ENCODE data around the gene ASIC3.
A peak's percentile ranks its signal among the peaks of the same experiment; 100 is the strongest.
"Not testable (repeated sequence)": the region's sequence is repeated elsewhere in the genome, so short reads cannot be mapped to it uniquely, and the experiment has no call there.

Gene ASIC3

GRCh38 chr7:151019130-151019447 lies 29.2 kb upstream of the ASIC3 start:
- no peak for DNase-seq (ENCODE audit: low read depth, low spot score)
- peaks cover 32% of the 10 kb centered on the region for H3K4me1 ChIP-seq (ENCODE audit: insufficient read depth, insufficient read length)
- H3K9me3 ChIP-seq (ENCODE audit: insufficient read depth, low read length) = no peaks in the 10 kb centered on the region
- H3K4me3 ChIP-seq (ENCODE audit: insufficient read length, low read depth) = no peak overlapping the region
- peaks cover 3% of the 10 kb centered on the region for H3K27me3 ChIP-seq (ENCODE audit: insufficient read depth, insufficient read length)
- H3K9ac ChIP-seq (ENCODE audit: insufficient read length, low read depth) = peak overlapping the region; percentile 42
- peaks cover 9% of the 10 kb centered on the region for H3K36me3 ChIP-seq (ENCODE audit: insufficient read depth, insufficient read length, low read length)
- no peak for TF ChIP-seq SUZ12 (IDR thresholded peaks at IDR 0.05; ENCODE audit: extremely low read depth, insufficient read depth, insufficient read length)
- no peak for TF ChIP-seq ZNF274 (IDR thresholded peaks at IDR 0.05; ENCODE audit: low read depth, low read length)
- no peak for TF ChIP-seq YY1 (IDR thresholded peaks at IDR 0.05; ENCODE audit: insufficient read depth, insufficient read length)

- no peak for TF ChIP-seq ZNF274 (IDR thresholded peaks at IDR 0.05; ENCODE audit: low read depth, low read length)
- TF ChIP-seq YY1 (IDR thresholded peaks at IDR 0.05; ENCODE audit: insufficient read depth, insufficient read length) = no peak
- TF ChIP-seq SUZ12 (IDR thresholded peaks at IDR 0.05; ENCODE audit: extremely low read depth, insufficient read depth, insufficient read length) = no peak
- no peaks in the 10 kb centered on the region for H3K9me3 ChIP-seq (ENCODE audit: insufficient read depth, low read length)
- DNase-seq (ENCODE audit: low read depth, low spot score) = no peak
- peaks cover 34% of the 10 kb centered on the region for H3K4me1 ChIP-seq (ENCODE audit: insufficient read depth, insufficient read length)
- H3K9ac ChIP-seq (ENCODE audit: insufficient read length, low read depth) = peak overlapping the region; percentile 29
- H3K4me3 ChIP-seq (ENCODE audit: insufficient read length, low read depth) = no peak overlapping the region
- H3K27me3 ChIP-seq (ENCODE audit: insufficient read depth, insufficient read length) = peaks cover 3% of the 10 kb centered on the region
- peaks cover 2% of the 10 kb centered on the region for H3K36me3 ChIP-seq (ENCODE audit: insufficient read depth, insufficient read length, low read length)
Observed at GRCh38 chr7:151020231-151020630, 28.1 kb upstream of the ASIC3 start.

- TF ChIP-seq YY1 (IDR thresholded peaks at IDR 0.05; ENCODE audit: insufficient read depth, insufficient read length) (no peak), SUZ12 (IDR thresholded peaks at IDR 0.05; ENCODE audit: extremely low read depth, insufficient read depth, insufficient read length) (no peak), ZNF274 (IDR thresholded peaks at IDR 0.05; ENCODE audit: low read depth, low read length) (no peak)
- Histone ChIP-seq H3K9me3 (ENCODE audit: insufficient read depth, low read length) (no peaks in the 10 kb centered on the region), H3K4me1 (ENCODE audit: insufficient read depth, insufficient read length) (peaks cover 30% of the 10 kb centered on the region), H3K9ac (ENCODE audit: insufficient read length, low read depth) (no peak overlapping the region), H3K36me3 (ENCODE audit: insufficient read depth, insufficient read length, low read length) (no peaks in the 10 kb centered on the region), H3K27me3 (ENCODE audit: insufficient read depth, insufficient read length) (no peaks in the 10 kb centered on the region), H3K4me3 (ENCODE audit: insufficient read length, low read depth) (no peak overlapping the region)
- no peak for DNase-seq (ENCODE audit: low read depth, low spot score)
Observed at GRCh38 chr7:151023232-151023631, 25.1 kb upstream of the ASIC3 start.

GRCh38 chr7:151024435-151025056 lies 23.8 kb upstream of the ASIC3 start, which contains the start of gene ATG9B:
TSS of gene ATG9B (minus strand) at chr7:151024494. CDS start at chr7:151024423, 71 bp downstream.
- TF ChIP-seq SUZ12 (IDR thresholded peaks at IDR 0.05; ENCODE audit: extremely low read depth, insufficient read depth, insufficient read length) (no peak), ZNF274 (IDR thresholded peaks at IDR 0.05; ENCODE audit: low read depth, low read length) (no peak), YY1 (IDR thresholded peaks at IDR 0.05; ENCODE audit: insufficient read depth, insufficient read length) (no peak)
- Histone ChIP-seq H3K27me3 (ENCODE audit: insufficient read depth, insufficient read length) (no peaks in the 10 kb centered on the region), H3K9ac (ENCODE audit: insufficient read length, low read depth) (no peak within 1 kb of the TSS), H3K4me1 (ENCODE audit: insufficient read depth, insufficient read length) (peaks cover 23% of the 10 kb centered on the region), H3K9me3 (ENCODE audit: insufficient read depth, low read length) (no peaks in the 10 kb centered on the region), H3K4me3 (ENCODE audit: insufficient read length, low read depth) (no peak within 1 kb of the TSS), H3K36me3 (ENCODE audit: insufficient read depth, insufficient read length, low read length) (peaks cover 2% of the 10 kb centered on the region)
- no peak for DNase-seq (ENCODE audit: low read depth, low spot score)

- Histone ChIP-seq H3K9ac (ENCODE audit: insufficient read length, low read depth) (peak overlapping the region; percentile 23), H3K9me3 (ENCODE audit: insufficient read depth, low read length) (no peaks in the 10 kb centered on the region), H3K4me3 (ENCODE audit: insufficient read length, low read depth) (no peak overlapping the region), H3K36me3 (ENCODE audit: insufficient read depth, insufficient read length, low read length) (peaks cover 6% of the 10 kb centered on the region), H3K4me1 (ENCODE audit: insufficient read depth, insufficient read length) (peaks cover 16% of the 10 kb centered on the region), H3K27me3 (ENCODE audit: insufficient read depth, insufficient read length) (no peaks in the 10 kb centered on the region)
- TF ChIP-seq ZNF274 (IDR thresholded peaks at IDR 0.05; ENCODE audit: low read depth, low read length) = no peak
- no peak for TF ChIP-seq YY1 (IDR thresholded peaks at IDR 0.05; ENCODE audit: insufficient read depth, insufficient read length)
- TF ChIP-seq SUZ12 (IDR thresholded peaks at IDR 0.05; ENCODE audit: extremely low read depth, insufficient read depth, insufficient read length) = no peak
- no peak for DNase-seq (ENCODE audit: low read depth, low spot score)
Observed at GRCh38 chr7:151025924-151026671, 22.2 kb upstream of the ASIC3 start.

GRCh38 chr7:151026771-151027727 lies 21.3 kb upstream of the ASIC3 start:
- H3K27me3 ChIP-seq (ENCODE audit: insufficient read depth, insufficient read length); DNase-seq (ENCODE audit: low read depth, low spot score); H3K9me3 ChIP-seq (ENCODE audit: insufficient read depth, low read length): not testable (repeated sequence)
- H3K4me3 ChIP-seq (ENCODE audit: insufficient read length, low read depth) = peak overlapping the region; percentile 31
- peaks cover 15% of the 10 kb centered on the region for H3K4me1 ChIP-seq (ENCODE audit: insufficient read depth, insufficient read length)
- H3K9ac ChIP-seq (ENCODE audit: insufficient read length, low read depth) = peak overlapping the region; percentile 36
- H3K36me3 ChIP-seq (ENCODE audit: insufficient read depth, insufficient read length, low read length) = peaks cover 16% of the 10 kb centered on the region

- not testable (repeated sequence) for H3K27me3 ChIP-seq (ENCODE audit: insufficient read depth, insufficient read length); H3K9me3 ChIP-seq (ENCODE audit: insufficient read depth, low read length); DNase-seq (ENCODE audit: low read depth, low spot score)
- H3K36me3 ChIP-seq (ENCODE audit: insufficient read depth, insufficient read length, low read length) = peaks cover 19% of the 10 kb centered on the region
- peaks cover 15% of the 10 kb centered on the region for H3K4me1 ChIP-seq (ENCODE audit: insufficient read depth, insufficient read length)
- peak overlapping the region; percentile 36 for H3K9ac ChIP-seq (ENCODE audit: insufficient read length, low read depth)
- peak overlapping the region; percentile 31 for H3K4me3 ChIP-seq (ENCODE audit: insufficient read length, low read depth)
Observed at GRCh38 chr7:151027728-151028130, 20.6 kb upstream of the ASIC3 start.

All from NT2/D1 (cell line).